Glutamatergic neuron (in vitro differentiated cells): ENCODE data around the gene SERP1. TPM values are rescaled to one million over a fixed set of nuclear protein-coding genes. Genes with fewer than 3 reads are reported as not detected.

Experiments
- DNase-seq: peaks from one replicate; pipeline ENCODE4 v3.0.0; 2022
- H3K27ac Mint-ChIP-seq: one replicate; pipeline ENCODE4 v1.8.0; 2020; ENCODE audit warnings: mild to moderate bottlenecking, mixed read lengths, inconsistent platforms; ENCODE audit not compliant: unreplicated experiment
- H3K27me3 Mint-ChIP-seq: one replicate; pipeline ENCODE4 v1.8.0; 2020; ENCODE audit warnings: mild to moderate bottlenecking, moderate library complexity, mixed read lengths, inconsistent platforms; ENCODE audit not compliant: unreplicated experiment
- H3K36me3 Mint-ChIP-seq: one replicate; pipeline ENCODE4 v1.8.0; 2020; ENCODE audit warnings: mild to moderate bottlenecking, mixed read lengths, inconsistent platforms; ENCODE audit not compliant: unreplicated experiment
- H3K4me1 Mint-ChIP-seq: one replicate; pipeline ENCODE4 v1.8.0; 2020; ENCODE audit warnings: mild to moderate bottlenecking, low read depth, mixed read lengths, inconsistent platforms; ENCODE audit not compliant: unreplicated experiment
- H3K4me3 Mint-ChIP-seq: one replicate; pipeline ENCODE4 v1.8.0; 2020; ENCODE audit warnings: mild to moderate bottlenecking, mixed read lengths, inconsistent platforms; ENCODE audit not compliant: unreplicated experiment
- H3K9me3 Mint-ChIP-seq: one replicate; pipeline ENCODE4 v1.8.0; 2020; ENCODE audit warnings: mild to moderate bottlenecking, moderate library complexity, mixed read lengths, inconsistent platforms; ENCODE audit not compliant: unreplicated experiment
- CTCF ChIP-seq: fragments of 200-600 bp; sonication (generic); IDR thresholded peaks from one replicate; pipeline ENCODE4 v1.5.0; 2021; ENCODE audit not compliant: partially characterized antibody, unreplicated experiment
- total RNA-seq: library from RNA; stranded (reverse); fragmentation: NEBNext Ultra II Directional; extraction: Animal tissue kit (Norgen Biotek cat#: 25700); gene quantifications from one replicate; pipeline ENCODE4 v1.2.1, GENCODE V29; 2021; ENCODE audit not compliant: unreplicated experiment

SERP1 gene
- total RNA-seq, 1 donor from 2014 or later, result 45.2 TPM

- DNase-seq, result no peak
- H3K9me3 Mint-ChIP-seq, result peaks cover 6% of the 10 kb centered on the region
- no peak for TF ChIP-seq CTCF
- no peaks in the 10 kb centered on the region for H3K4me1 Mint-ChIP-seq
- H3K27ac Mint-ChIP-seq, result no peak overlapping the region
- H3K27me3 Mint-ChIP-seq, result no peaks in the 10 kb centered on the region
- no peak overlapping the region for H3K4me3 Mint-ChIP-seq
- H3K36me3 Mint-ChIP-seq, result no peaks in the 10 kb centered on the region
These were observed 25.9 kb downstream of the SERP1 start for GRCh38 chr3:150520408-150520807.

DNA sequence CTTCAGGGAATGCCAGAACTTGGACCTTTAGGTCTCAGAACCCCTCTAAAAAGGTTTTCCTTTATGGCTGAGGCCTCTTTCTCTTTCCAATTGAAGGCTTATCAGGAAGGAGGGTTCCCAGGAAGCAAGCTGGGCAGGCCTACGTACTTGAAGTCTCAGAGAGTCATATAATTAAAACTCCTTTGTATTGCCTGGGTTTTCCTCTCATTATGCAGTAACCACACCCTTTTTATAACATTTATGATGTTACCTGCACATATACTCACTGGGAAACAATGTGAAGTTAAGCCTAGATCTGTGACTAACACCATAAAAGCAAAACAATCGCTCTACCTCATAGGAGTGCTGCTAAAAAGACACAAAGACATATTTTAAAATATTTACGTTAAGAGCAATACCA is 27.3 kb downstream of the SERP1 start:
- no peak for DNase-seq
- Mint-ChIP-seq H3K4me1 (no peaks in the 10 kb centered on the region), H3K36me3 (no peaks in the 10 kb centered on the region), H3K27me3 (no peaks in the 10 kb centered on the region), H3K4me3 (no peak overlapping the region), H3K27ac (no peak overlapping the region), H3K9me3 (peaks cover 6% of the 10 kb centered on the region)
- no peak for TF ChIP-seq CTCF

DNA sequence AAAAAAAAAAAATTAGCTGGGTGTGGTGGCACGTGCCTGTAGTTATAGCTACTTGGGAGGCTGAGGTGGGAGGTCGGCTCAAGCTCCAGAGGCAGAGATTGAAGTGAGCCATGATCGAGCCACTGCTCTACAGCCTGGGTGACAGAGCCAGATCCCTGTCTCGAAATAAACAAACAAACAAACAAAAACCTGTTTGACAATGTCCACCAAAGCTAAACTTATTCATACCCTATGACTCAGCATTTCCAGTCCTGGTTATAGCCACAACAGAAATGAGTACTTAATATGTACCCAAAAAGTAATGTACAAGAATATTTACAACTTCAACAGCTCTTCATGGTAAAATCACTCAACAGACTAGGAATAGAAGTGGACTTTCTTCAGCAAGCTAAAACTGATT is 31.1 kb downstream of the SERP1 start:
- Mint-ChIP-seq H3K4me3 (no peak overlapping the region), H3K27me3 (no peaks in the 10 kb centered on the region), H3K9me3 (peaks cover 6% of the 10 kb centered on the region), H3K27ac (no peak overlapping the region), H3K36me3 (no peaks in the 10 kb centered on the region), H3K4me1 (no peaks in the 10 kb centered on the region)
- no peak for DNase-seq
- TF ChIP-seq CTCF, result no peak

GRCh38 chr3:150511122-150511821 is 35.0 kb downstream of the SERP1 start:
- no peaks in the 10 kb centered on the region for H3K4me1 Mint-ChIP-seq
- TF ChIP-seq CTCF, result no peak
- no peaks in the 10 kb centered on the region for H3K9me3 Mint-ChIP-seq
- no peaks in the 10 kb centered on the region for H3K27me3 Mint-ChIP-seq
- H3K4me3 Mint-ChIP-seq, result no peak overlapping the region
- no peak overlapping the region for H3K27ac Mint-ChIP-seq
- no peak for DNase-seq
- no peaks in the 10 kb centered on the region for H3K36me3 Mint-ChIP-seq

DNA sequence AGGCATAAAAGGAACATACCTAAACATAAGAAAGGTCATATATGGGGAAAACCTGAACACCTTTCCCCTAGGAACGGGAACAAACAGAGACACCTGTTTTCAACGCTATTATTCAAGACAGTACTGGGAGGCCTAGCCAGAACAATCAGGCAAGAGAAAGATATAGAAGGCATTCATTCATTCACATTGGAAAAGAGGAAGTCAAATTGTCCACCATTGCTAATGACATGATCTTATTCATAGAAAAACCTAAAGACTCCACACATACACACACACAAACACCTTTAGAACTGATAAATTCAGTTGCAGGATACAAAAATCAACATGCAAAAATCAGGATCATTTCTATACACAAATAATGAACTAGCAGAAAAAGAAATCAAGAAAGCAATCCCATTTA is 36.5 kb downstream of the SERP1 start:
- Mint-ChIP-seq H3K4me1 (no peaks in the 10 kb centered on the region), H3K27ac (no peak overlapping the region), H3K9me3 (no peaks in the 10 kb centered on the region), H3K36me3 (no peaks in the 10 kb centered on the region), H3K4me3 (no peak overlapping the region), H3K27me3 (no peaks in the 10 kb centered on the region)
- no peak for DNase-seq
- no peak for TF ChIP-seq CTCF
